Osteoblast (primary cell): ENCODE data around the gene PRKAR1B. TPM values are rescaled to one million over a fixed set of nuclear protein-coding genes. Genes with fewer than 3 reads are reported as not detected.

Experiments
- DNase-seq: peaks from one replicate; pipeline ENCODE4 v3.0.0; 2011; ENCODE audit warnings: low spot score, mixed read lengths; ENCODE audit not compliant: insufficient read length; ENCODE audit errors: missing footprints
- H2AFZ ChIP-seq: 2 replicates; pipeline ENCODE4 v1.6.0; 2011; ENCODE audit warnings: mild to moderate bottlenecking, low read length
- H3K27ac ChIP-seq: 2 replicates; pipeline ENCODE4 v1.5.1; 2011; ENCODE audit warnings: mild to moderate bottlenecking, low read depth, low read length, moderate library complexity
- H3K27me3 ChIP-seq: 2 replicates; pipeline ENCODE4 v1.6.0; 2012; ENCODE audit warnings: mild to moderate bottlenecking, control low read depth, inconsistent platforms, low read length, moderate library complexity; ENCODE audit not compliant: insufficient read depth
- H3K36me3 ChIP-seq: 2 replicates; pipeline ENCODE4 v1.5.1; 2011; ENCODE audit warnings: mild to moderate bottlenecking, low read length, control low read depth, moderate library complexity; ENCODE audit not compliant: insufficient read depth
- H3K4me1 ChIP-seq: 2 replicates; pipeline ENCODE4 v1.5.1; 2011; ENCODE audit warnings: mild to moderate bottlenecking, low read length, control low read depth, moderate library complexity; ENCODE audit not compliant: insufficient read depth
- H3K4me2 ChIP-seq: 2 replicates; pipeline ENCODE4 v1.6.0; 2011; ENCODE audit warnings: mild to moderate bottlenecking, low read length; ENCODE audit not compliant: insufficient read depth
- H3K4me3 ChIP-seq: fragments of 200-600 bp; sonication (generic); 3 replicates; pipeline ENCODE4 v1.5.1; 2012; ENCODE audit warnings: mild to moderate bottlenecking, low read length, inconsistent platforms; ENCODE audit not compliant: insufficient read depth
- H3K79me2 ChIP-seq: 2 replicates; pipeline ENCODE4 v1.6.0; 2012; ENCODE audit warnings: mild to moderate bottlenecking, low read length, control low read depth, inconsistent platforms; ENCODE audit not compliant: insufficient read depth
- H3K9me3 ChIP-seq: 2 replicates; pipeline ENCODE4 v1.5.1; 2011; ENCODE audit warnings: low read depth, low read length, control low read depth
- H4K20me1 ChIP-seq: 2 replicates; pipeline ENCODE4 v1.6.0; 2012; ENCODE audit warnings: mild to moderate bottlenecking, low read length, control low read depth; ENCODE audit not compliant: insufficient read depth
- CTCF ChIP-seq: IDR thresholded peaks from 2 replicates; pipeline ENCODE4 v1.5.1; 2011; ENCODE audit warnings: mild to moderate bottlenecking, low read depth, low read length, moderate library complexity; ENCODE audit errors: extremely low read depth
- total RNA-seq: library from RNA; depleted of rRNA; stranded (reverse); fragments of >200 nt; gene quantifications from 2 replicates; pipeline ENCODE4 v1.2.3, GENCODE V29; 2012

The PRKAR1B gene
- total RNA-seq, 1 donor: 6.5 TPM

GRCh38 chr7:587767-588166 is 139.3 kb downstream of the PRKAR1B start:
- Histone ChIP-seq H2AFZ (no peak overlapping the region), H3K4me1 (peaks cover 3% of the 10 kb centered on the region), H3K27ac (no peak overlapping the region), H3K36me3 (no peaks in the 10 kb centered on the region), H3K4me3 (no peak overlapping the region), H3K79me2 (no peaks in the 10 kb centered on the region), H4K20me1 (no peaks in the 10 kb centered on the region), H3K9me3 (no peaks in the 10 kb centered on the region), H3K4me2 (no peak overlapping the region), H3K27me3 (no peaks in the 10 kb centered on the region)
- TF ChIP-seq CTCF: no peak
- DNase-seq: no peak

GRCh38 chr7:586494-586893 is 140.6 kb downstream of the PRKAR1B start:
- Histone ChIP-seq H3K27ac (no peak overlapping the region), H3K4me3 (no peak overlapping the region), H4K20me1 (no peaks in the 10 kb centered on the region), H3K27me3 (no peaks in the 10 kb centered on the region), H3K4me2 (no peak overlapping the region), H3K79me2 (no peaks in the 10 kb centered on the region), H3K4me1 (peaks cover 3% of the 10 kb centered on the region), H3K36me3 (no peaks in the 10 kb centered on the region), H2AFZ (no peak overlapping the region), H3K9me3 (no peaks in the 10 kb centered on the region)
- TF ChIP-seq CTCF: no peak
- DNase-seq: no peak

- H3K79me2 ChIP-seq: no peaks in the 10 kb centered on the region
- no peak overlapping the region for H3K27ac ChIP-seq
- no peaks in the 10 kb centered on the region for H4K20me1 ChIP-seq
- H3K9me3 ChIP-seq: no peaks in the 10 kb centered on the region
- H3K27me3 ChIP-seq: no peaks in the 10 kb centered on the region
- no peak for TF ChIP-seq CTCF
- no peak for DNase-seq
- H3K4me1 ChIP-seq: peaks cover under 1% of the 10 kb centered on the region
- H3K4me2 ChIP-seq: no peak overlapping the region
- H3K4me3 ChIP-seq: no peak overlapping the region
- no peaks in the 10 kb centered on the region for H3K36me3 ChIP-seq
- H2AFZ ChIP-seq: no peak overlapping the region
Measured at GRCh38 chr7:585873-586272, 141.2 kb downstream of the PRKAR1B start.

GRCh38 chr7:585229-585711 is 141.8 kb downstream of the PRKAR1B start:
- Histone ChIP-seq H3K4me2 (no peak overlapping the region), H3K4me1 (no peaks in the 10 kb centered on the region), H4K20me1 (no peaks in the 10 kb centered on the region), H3K36me3 (no peaks in the 10 kb centered on the region), H3K27me3 (no peaks in the 10 kb centered on the region), H2AFZ (no peak overlapping the region), H3K79me2 (no peaks in the 10 kb centered on the region), H3K4me3 (no peak overlapping the region), H3K9me3 (no peaks in the 10 kb centered on the region), H3K27ac (no peak overlapping the region)
- DNase-seq: no peak
- TF ChIP-seq CTCF: no peak
